ENCODE measurements around the gene FHL5.
"Not testable (repeated sequence)": the region's sequence is repeated elsewhere in the genome, so short reads cannot be mapped to it uniquely, and the experiment has no call there.

Gene FHL5

DNA sequence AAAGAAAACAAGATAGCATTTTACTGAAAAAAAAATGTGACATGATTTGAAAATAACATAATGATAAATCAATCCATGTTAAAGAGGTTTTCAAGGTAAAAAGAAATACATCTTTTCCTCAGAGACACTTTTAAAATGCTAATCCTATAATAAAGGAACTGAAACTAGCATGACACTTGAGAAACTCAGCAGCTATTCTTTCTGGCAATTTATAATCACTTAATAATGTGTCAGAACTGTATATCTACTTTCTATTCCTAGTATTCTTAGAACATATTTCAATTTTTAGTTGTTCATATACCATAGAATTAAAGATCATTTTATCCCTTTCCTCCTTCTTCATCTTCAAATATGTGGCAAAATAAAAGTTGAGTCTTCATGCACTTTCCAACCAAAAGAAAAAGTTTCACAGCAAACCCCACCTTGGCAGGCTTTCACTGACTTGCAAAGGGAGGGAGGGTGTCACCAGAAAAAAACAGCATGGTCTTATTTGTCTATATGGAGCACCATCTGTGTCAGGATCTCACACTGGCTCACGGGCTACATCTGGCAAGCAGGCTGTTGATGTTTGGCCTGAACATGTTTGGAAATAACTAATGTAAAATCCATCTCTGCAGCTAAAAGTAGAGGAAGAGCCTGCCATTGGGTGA, 48.5 kb downstream of the FHL5 start:
- no peak for DNase-seq

DNA sequence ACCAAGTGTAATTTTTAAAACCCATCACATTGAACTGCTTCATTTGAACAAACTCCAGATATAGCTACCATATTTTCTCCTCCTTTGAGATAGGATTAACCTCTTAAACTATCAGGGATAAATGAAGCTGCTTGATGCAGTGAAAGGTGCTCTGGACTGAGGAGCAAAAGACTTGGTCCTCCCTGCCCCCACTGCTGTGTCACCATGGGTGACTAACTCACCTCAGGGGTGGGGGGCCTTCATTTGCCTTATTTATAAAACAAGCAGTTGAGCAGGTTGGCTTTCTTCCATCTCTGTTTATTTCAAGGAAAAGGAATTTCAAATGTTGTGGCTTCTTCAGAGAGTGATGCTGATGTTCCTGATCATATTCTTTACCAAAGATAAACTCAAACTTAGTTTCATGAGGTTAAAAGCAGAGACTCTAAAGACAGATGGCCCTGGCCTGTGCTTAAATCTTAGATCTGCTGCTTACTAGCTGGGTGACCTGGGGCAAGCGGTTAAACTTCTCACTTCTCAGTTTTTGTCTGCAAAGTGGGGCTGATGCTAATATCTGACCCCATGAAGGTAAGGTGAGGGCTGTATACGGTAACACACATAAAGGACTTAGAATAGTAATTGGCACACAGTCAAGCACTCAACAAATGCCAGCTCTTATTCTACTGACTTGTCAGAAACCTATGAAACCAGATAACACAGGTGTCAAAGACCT, 50.5 kb downstream of the FHL5 start:
- no peak for DNase-seq

DNA sequence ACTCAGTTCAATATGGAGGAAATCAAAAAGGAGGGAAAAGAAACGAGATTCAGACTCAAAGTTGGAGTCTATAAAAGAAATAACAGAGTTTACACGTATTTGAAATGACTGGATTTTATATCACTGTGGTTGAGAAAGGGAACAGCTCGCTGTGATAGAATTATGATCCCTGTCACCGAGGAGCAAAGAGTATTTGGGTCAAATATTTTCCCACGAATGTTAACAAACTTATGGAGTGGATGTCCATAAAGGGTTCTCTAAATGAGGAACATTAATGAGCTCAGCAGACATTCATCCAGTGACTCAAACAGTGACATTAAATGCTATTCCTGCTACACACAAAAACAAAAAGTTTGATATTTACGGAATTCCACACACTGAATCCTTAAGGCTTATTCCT, 57.9 kb downstream of the FHL5 start:
- no peak for DNase-seq

DNA sequence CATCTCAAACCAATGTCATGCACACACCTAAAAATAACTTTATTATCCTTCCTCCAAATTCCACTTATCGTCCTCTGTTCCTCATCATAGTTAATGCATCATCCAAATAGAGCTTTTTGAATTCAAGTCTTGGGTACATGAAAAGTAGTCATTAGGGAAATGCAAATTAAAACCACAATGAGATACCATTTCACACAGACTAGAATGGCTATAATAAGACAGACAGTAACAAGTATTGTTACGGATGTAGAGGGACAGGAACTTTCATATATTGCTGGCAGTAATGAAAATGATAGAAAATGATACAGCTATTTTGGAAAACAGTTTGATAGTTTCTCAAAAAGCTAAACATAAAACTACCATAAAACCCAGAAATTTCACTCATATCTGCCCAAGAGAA, 59.1 kb downstream of the FHL5 start:
- no peak for DNase-seq

DNA sequence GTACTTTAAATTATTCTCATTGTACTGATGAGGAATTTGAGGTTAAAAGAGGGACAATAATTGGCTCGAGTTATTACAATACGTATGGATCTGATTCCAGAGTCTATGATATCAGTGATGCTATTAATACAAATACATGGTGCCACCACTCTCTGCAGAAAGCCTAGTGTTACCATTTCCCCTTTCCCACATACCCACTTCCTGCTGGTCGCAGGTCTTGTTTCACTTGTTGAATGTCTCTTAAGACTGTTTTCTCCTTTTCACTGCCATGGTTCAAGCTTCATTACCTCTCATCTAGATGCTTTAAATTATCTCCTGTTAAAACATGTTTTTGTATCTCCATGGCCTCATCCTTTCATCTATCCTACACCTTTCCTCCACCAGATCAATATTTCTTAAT, 62.0 kb downstream of the FHL5 start:
- no peak for DNase-seq

DNA sequence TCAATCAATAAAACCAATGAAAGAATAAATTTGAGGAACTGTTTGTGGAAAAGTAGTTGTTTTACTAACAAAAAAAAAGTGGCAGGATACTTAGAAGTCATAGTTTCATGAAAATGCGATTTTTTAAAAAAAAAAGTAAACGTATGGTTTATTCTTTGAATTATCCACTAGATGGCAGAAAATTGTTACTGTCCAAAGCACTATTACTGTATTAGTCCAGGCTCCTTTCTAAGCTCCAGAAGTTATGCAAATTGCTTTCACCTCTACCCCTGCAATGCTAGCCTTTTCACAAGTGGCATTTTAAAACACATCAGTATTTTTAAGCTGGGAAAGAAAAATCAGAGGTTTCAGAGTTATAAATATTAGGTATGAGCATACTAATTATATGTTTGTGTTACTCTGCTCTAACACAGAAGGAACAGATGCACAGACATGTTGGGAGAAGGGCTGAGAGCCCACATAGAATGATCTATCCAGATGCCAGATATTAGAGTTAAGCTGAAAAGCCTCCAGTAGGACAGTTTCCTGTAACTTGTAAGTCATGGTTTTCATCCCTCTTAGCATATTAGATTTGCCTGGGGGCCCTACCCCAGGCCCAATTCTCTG, 63.9 kb downstream of the FHL5 start:
- DNase-seq, result no peak

DNA sequence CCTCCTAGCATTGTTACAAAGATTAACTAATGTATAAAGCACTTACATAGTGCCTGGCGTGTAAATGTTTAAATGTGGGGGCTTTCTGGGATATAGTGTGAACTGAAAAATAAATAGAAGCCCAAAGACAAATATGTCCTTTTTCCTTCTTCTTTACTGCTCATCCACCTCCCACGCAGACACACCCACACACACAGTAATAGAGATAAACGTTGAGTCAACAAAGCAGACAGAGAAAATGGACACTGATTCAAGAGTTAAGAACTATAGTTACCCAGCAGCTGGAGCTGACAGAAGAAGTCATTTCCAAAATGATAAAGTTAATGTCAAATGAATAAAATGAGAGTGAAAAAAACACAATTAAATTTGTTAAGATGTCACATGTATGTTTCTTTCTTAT, 68.3 kb downstream of the FHL5 start:
- no peak for DNase-seq

DNA sequence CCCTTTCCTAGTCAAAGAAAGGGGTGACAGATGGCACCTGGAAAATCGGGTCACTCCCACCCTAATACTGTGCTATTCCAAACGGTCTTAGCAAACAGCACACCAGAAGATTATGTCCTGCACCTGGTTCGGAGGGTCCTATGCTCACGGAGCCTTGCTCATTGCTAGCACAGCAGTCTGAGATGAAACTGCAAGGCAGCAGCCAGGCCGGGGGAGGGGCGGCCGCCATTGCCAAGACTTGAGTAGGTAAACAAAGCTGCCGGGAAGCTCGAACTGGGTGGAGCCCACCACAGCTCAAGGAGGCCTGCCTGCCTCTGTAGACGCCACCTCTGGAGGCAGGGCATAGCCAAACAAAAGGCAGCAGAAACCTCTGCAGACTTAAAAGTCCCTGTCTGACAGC, 75.1 kb downstream of the FHL5 start:
- DNase-seq, result not testable (repeated sequence)

DNA sequence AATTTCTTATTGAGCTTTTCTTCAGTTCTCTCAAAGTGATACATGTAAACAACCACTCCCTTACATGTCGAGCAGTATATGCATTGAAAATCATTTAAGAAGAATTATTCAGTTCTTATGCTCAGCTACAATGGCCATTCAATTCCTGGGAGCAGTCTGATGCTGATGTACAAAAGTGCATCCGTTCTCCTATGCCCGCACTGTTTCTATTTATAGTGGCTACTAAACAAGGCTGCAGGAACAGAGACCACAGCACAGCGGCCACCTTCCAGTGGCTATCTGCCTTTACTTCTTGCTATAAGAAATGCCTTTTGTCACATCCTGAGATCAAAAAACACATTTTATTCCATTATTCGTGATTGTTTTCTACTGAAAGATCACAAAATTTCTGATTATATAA, 82.2 kb downstream of the FHL5 start:
- DNase-seq, result no peak

DNA sequence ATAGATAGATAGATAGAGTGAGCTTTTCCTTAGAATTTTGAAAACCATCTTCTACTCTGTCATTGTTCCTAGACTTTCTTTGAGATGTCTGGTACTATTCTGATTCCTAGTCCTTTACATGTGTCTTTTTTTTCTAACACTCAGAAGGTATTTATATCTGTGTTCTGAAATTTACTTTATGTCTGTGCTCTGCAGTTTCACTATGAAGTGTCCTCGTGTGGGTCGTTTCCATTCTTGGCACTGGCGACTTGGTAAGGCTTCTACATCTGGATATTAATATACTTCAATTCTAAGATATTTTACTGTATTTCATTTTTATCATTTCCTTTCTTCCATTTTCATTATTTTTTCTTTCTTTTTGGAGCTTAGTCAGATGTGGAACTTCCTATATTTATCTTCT, 87.0 kb downstream of the FHL5 start:
- DNase-seq, result no peak

DNA sequence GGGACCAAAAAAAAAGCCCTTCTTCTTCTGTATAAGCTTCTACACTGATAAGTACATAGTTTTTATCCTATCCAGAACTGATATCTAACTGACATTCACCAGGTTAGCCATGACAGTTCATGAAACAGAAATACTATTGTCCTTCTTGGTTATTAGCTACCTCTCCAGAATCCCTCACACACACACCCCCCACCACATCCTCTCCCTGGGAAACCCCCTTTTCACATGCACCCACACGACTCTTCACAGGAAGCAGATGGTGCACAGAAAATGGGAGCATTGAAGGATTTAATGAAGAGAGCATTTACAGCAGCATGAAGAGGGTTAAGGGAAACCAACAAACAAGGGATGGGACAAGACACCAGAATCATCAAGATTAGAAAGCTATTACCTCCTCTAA, 88.9 kb downstream of the FHL5 start:
- no peak for DNase-seq

DNA sequence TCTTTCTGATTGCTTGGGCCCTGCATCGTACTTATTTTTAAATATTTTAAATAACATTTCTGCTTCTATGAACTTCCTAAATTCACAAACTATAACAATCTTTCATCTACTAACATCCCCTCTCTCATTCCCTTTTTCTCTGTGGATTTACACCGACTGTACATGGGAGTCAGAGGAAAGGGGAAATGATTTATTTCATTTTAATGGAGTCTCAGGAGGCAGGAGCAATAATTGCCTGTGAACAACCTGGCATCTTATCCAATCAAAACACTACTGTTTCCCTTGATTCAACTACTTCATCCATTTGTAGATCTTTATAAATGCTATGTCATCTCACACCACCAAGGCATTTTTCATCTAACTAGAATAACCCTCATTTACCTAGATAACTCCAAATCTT, 89.6 kb downstream of the FHL5 start:
- DNase-seq, result no peak

DNA sequence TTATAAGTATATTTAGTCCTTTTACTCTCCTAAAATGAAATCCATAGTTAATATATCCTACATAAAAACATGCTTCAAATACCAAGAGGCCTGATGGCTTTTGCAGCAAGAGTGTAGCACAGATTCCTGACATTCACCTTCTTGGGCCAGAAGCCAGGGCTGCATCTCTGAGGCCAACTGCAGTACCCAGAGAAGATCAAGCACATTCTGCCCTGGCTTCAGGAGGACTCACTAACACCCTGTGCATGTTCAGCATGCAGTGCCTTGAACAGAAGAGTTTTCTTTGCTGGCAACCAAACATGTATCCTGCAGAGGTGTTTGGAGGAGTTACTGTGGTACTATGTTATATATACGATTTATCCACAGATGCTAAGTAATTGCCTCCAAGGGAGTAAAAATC, 90.3 kb downstream of the FHL5 start:
- no peak for DNase-seq

DNA sequence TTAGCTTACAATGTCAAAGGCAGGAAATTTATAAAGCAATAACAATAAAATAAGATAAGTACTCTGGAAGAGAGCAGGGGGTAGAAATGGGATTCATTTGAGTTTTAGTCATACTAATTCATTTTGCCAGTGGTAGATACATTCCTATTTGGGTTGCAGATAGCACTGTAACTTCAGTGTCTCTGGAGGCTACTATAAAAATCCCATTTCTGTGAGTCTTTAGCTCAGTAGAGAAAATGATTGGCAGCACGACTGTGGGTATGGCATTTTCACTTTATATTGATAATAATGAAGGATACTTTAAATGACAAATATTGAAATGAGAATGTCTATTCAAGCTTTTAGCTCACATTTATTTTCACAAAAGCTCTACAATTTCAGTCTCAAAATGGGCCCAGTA, 93.6 kb downstream of the FHL5 start:
- no peak for DNase-seq

DNA sequence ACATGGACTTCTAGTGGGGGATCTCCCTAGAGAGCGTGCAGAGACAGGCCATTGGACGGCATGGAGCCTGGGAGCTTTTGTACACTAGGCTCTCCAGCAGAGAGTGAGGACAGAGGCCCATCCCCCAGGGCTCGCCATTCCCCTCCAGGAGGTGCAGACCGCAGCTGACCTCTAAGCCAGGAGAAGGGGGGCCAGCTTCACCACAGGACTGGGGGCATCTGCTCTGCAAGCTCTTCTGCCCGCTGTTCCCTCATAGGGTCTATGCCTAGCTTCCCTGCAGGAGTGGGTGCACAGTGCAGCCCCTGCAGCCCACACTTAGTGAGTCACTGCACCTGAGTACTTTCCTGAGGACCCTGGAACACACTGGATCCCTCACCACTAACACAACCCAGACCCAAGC, 94.4 kb downstream of the FHL5 start:
- DNase-seq, result no peak

DNA sequence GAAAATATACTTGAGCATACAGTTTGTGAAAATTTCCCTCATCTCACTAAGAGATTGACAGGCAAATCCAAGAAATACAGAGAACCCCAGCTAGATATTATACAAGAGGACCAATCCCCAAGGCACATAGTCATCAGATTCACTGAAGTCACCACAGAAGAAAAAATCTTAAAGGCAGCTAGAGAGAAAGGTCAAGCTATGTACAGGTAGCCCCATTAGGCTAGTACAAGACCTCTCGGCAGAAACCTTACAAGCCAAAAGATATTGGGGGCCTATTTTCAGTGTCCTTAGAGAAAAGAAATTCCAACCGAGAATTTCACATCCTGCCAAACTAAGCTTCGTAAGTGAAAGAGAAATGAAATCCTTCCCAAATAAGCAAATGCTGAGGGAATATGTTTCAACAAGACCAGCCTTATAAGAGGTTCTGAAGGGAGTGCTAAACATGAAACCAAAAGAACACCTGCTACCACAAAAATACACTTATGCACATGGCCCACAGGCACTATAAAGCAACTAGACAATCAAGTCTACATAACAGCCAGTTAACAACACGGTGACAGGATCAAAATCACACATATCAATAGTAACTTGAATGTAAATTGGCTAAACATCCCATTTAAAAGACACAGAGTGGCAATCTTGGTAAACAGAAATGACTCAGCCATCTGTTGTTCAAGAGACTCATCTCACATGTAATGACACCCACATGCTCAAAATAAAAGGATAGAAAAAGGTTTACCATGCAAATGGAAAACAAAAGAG, 96.3 kb downstream of the FHL5 start:
- no peak for DNase-seq
